Colonic mucosa (tissue), 4 donors: Measurements from ENCODE around the gene FRMD1. TPM values are rescaled to one million over a fixed set of nuclear protein-coding genes. Genes with fewer than 3 reads are reported as not detected.

Experiments
- DNase-seq: peaks from one replicate; pipeline ENCODE4 v3.0.0-alpha.2; 2020
- H3K27ac ChIP-seq: fragments of 200-600 bp; one replicate; pipeline ENCODE4 v1.8.0; 2021
- H3K27me3 ChIP-seq: fragments of 200-600 bp; one replicate; pipeline ENCODE4 v1.8.0; 2021
- H3K36me3 ChIP-seq: fragments of 200-600 bp; one replicate; pipeline ENCODE4 v1.8.0; 2021
- H3K4me1 ChIP-seq: fragments of 200-600 bp; one replicate; pipeline ENCODE4 v1.8.0; 2021; ENCODE audit warnings: mild to moderate bottlenecking
- H3K4me3 ChIP-seq: fragments of 200-600 bp; one replicate; pipeline ENCODE4 v1.8.0; 2021
- H3K9ac ChIP-seq, 2 donors: one replicate each; pipeline ENCODE4 v1.7.0; 2013; ENCODE audit warnings: control low read depth in 2 of 2, low read depth in 2 of 2, low read length in 2 of 2
- H3K9me3 ChIP-seq: fragments of 200-600 bp; one replicate; pipeline ENCODE4 v1.8.0; 2021
- CTCF ChIP-seq: fragments of 200-600 bp; IDR thresholded peaks from one replicate; pipeline ENCODE4 v1.8.0; 2022; ENCODE audit warnings: antibody characterized with exemption, mild to moderate bottlenecking
- intact Hi-C: fragments of 100-400 bp; cut with DNase I; formaldehyde crosslinking; loops from one replicate; pipeline ENCODE4 v1.14.1; 2022
- total RNA-seq, 2 donors: library from RNA; stranded (reverse); fragmentation: NEBNext Ultra II Directional in 1 of 2; extraction: Animal tissue kit (Norgen Biotek cat#: 25700) in 1 of 2; gene quantifications; one replicate each; pipeline ENCODE4 v1.2.1, GENCODE V29; 2021
- donor health status: healthy.
- donor health status: DM: no; HTN: no; CAD: no.
- donor health status: DM: no; HTN: no; CAD: no.

Gene FRMD1
- total RNA-seq, 2 donors from 2014 or later, result 2.3 to 21.0 TPM

DNA sequence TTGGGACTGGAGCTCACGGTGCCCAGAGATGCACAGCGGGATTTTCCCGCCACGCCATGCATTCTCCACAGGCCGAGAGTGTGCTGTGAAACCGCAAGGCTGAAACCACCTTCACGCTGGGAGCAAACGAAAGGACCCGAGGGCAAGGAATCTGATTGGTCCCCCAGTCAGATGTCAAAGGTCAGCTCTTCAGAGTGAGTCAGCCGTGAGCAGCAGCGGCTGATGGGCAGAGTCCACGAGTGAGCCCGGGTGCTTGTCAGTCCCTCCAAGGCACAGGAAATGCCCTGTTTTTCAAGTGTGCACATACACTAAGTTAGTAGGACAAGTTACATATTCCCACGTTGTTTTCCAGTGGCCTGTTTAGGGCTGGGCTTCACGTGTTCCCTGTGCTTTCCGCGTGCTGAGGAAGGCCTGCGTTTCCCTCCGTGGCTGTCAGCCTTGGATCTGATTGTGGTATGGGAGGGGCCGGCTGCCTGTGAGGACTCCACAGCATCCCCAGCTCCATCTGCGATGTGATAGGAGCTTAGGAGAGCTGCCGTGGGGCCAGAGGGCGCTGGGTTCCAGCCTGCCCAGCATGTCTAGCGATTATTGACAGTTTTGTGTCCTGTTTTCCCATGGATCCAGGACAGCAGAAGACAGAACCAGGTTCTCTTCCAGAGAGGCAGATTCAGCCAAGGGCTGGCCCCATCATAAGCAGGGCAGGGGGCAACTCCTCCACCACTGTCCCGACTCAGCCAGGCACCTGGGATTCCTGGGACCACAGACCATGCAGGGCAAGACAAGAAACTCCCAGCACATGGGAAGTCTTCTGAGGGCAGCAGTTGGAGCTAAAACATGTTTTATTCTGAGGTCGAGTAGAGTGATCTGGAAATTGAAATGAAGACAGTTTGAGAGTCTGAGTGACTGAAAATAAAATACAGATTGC, 38.2 kb upstream of the FRMD1 start:
- H3K4me3 ChIP-seq, result no peak overlapping the region
- H3K36me3 ChIP-seq, result no peaks in the 10 kb centered on the region
- no peaks in the 10 kb centered on the region for H3K4me1 ChIP-seq
- intact Hi-C loops, result loop anchor here (5.0 to 10.0 kb wide), 2 partner anchors 55 to 192 kb away; no protein-coding TSS in a partner anchor
- no peaks in the 10 kb centered on the region for H3K27me3 ChIP-seq
- peak; percentile 40 for DNase-seq
- no peak for TF ChIP-seq CTCF
- no peaks in the 10 kb centered on the region for H3K9me3 ChIP-seq
- H3K9ac ChIP-seq, result no peak overlapping the region
- H3K27ac ChIP-seq, result no peak overlapping the region

DNA sequence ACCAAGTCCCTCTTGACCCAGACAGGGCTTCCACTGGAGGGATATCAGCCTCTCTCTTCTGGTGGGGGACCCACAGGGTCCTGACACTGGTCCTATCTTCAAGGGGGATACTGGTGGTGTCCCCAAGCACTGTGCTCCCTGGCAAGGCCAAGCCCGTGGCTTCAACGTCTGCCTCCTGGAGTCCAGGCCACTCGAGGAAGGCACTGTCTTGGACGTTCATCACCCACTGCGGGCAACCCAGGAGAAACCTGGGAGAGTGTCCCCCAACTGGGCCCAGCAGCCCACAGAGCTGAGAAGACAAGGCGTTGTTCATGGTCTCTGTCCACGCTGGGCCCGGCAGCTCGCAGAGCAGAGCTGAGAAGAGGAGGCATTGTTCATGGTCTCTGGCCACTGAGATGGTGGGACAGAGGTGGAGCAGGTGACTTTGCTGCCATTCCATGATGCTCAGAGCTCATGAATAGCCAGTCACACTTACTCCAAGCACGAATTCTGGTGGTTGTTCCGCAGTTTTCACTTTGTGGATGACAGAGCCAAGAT, 37.5 kb upstream of the FRMD1 start:
- no peaks in the 10 kb centered on the region for H3K27me3 ChIP-seq

DNA sequence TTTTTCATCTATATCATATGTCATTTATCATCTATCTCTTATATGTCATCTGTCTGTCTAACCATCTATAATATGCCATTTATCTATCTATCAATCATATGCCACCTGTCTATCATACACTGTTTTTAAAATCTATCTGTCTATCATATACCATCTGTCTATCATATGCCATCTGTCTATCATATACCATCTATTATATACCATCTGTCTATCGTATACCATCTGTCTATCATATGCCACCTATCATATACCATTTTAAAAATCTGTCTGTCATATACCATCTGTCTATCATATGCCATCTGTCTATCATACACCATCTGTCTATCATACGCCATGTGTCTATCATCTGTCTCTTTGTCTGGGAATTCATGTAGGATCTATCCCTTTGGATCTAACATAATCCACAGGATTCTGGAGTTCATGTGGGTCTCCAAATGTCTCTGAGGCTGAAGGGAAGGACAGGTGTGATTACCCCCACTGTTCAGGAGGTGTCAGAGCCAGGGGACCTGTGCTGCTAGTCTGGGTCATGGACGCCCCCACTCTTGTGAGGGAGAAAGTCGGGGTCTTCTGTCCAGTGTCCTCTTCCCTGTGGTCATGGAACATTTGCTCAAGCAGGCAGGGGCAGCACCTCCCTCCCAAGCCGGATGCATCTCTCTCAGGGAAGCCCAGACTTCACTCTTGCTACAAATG, 36.9 kb upstream of the FRMD1 start:
- Histone ChIP-seq H3K4me3 (no peak overlapping the region), H3K27me3 (no peaks in the 10 kb centered on the region), H3K4me1 (no peaks in the 10 kb centered on the region), H3K9me3 (no peaks in the 10 kb centered on the region), H3K36me3 (no peaks in the 10 kb centered on the region), H3K9ac (no peak overlapping the region), H3K27ac (no peak overlapping the region)
- no peak for DNase-seq
- no peak for TF ChIP-seq CTCF
- intact Hi-C loops, result loop anchor here (5.0 to 10.0 kb wide), 2 partner anchors 54 to 191 kb away; no protein-coding TSS in a partner anchor

More for the DNA sequence above, 37.5 kb upstream of the FRMD1 start:
- Histone ChIP-seq H3K4me3 (no peak overlapping the region), H3K4me1 (no peaks in the 10 kb centered on the region), H3K36me3 (no peaks in the 10 kb centered on the region), H3K9me3 (no peaks in the 10 kb centered on the region), H3K27ac (no peak overlapping the region), H3K9ac (no peak overlapping the region)
- intact Hi-C loops, result loop anchor here (5.0 to 10.0 kb wide), 2 partner anchors 54 to 192 kb away; no protein-coding TSS in a partner anchor
- DNase-seq, result no peak
- no peak for TF ChIP-seq CTCF

GRCh38 chr6:168113226-168113625, 34.2 kb upstream of the FRMD1 start:
- no peaks in the 10 kb centered on the region for H3K36me3 ChIP-seq
- no peaks in the 10 kb centered on the region for H3K27me3 ChIP-seq
- H3K9ac ChIP-seq, result no peak overlapping the region
- intact Hi-C loops, result loop anchor here (10.0 kb wide), 1 partner anchor 188 kb away; no protein-coding TSS in a partner anchor
- no peak for DNase-seq
- no peak for TF ChIP-seq CTCF
- H3K9me3 ChIP-seq, result no peaks in the 10 kb centered on the region
- H3K4me1 ChIP-seq, result no peaks in the 10 kb centered on the region
- no peak overlapping the region for H3K4me3 ChIP-seq
- H3K27ac ChIP-seq, result no peak overlapping the region

DNA sequence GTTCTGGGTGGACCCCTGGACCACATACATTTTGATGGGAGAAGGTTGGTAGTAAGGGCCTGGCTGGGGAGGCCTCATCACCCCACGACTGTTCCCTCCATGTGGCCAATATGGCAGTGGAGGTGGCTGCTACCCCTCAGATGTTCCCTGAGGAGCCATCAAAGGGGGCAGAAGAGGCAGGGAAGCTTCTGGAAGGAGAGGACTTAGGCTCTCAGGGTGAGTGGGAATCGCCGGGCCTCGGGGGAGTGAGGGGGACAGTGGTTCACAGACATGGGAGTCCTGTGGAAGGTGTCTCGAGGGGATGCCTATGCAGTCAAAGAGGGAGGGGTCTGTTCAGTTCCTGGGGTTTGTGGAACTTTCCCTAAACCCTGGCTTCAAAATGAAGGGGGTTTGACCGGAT, 32.9 kb upstream of the FRMD1 start:
- intact Hi-C loops, result loop anchor here (10.0 kb wide), 1 partner anchor 187 kb away; no protein-coding TSS in a partner anchor
- no peaks in the 10 kb centered on the region for H3K36me3 ChIP-seq
- no peaks in the 10 kb centered on the region for H3K4me1 ChIP-seq
- no peak for DNase-seq
- no peak overlapping the region for H3K4me3 ChIP-seq
- H3K9me3 ChIP-seq, result no peaks in the 10 kb centered on the region
- H3K27me3 ChIP-seq, result no peaks in the 10 kb centered on the region
- no peak overlapping the region for H3K27ac ChIP-seq
- no peak overlapping the region for H3K9ac ChIP-seq
- no peak for TF ChIP-seq CTCF
